Hepatocyte (in vitro differentiated cells): ENCODE data around the gene CELA2A.

Source experiments
- EZH2 ChIP-seq: fragments of 200-600 bp; sonication (generic); IDR thresholded peaks from 2 replicates; pipeline ENCODE4 v1.6.1; 2016; ENCODE audit warnings: antibody characterized with exemption, mild to moderate bottlenecking, borderline replicate concordance
- TF ChIP-seq, protein P1 (sequence below): fragments of 200-600 bp; sonication (generic); IDR thresholded peaks from 2 replicates; pipeline ENCODE4 v1.5.1; 2016; ENCODE audit warnings: antibody characterized with exemption, mild to moderate bottlenecking; ENCODE audit not compliant: poor library complexity

DNA sequence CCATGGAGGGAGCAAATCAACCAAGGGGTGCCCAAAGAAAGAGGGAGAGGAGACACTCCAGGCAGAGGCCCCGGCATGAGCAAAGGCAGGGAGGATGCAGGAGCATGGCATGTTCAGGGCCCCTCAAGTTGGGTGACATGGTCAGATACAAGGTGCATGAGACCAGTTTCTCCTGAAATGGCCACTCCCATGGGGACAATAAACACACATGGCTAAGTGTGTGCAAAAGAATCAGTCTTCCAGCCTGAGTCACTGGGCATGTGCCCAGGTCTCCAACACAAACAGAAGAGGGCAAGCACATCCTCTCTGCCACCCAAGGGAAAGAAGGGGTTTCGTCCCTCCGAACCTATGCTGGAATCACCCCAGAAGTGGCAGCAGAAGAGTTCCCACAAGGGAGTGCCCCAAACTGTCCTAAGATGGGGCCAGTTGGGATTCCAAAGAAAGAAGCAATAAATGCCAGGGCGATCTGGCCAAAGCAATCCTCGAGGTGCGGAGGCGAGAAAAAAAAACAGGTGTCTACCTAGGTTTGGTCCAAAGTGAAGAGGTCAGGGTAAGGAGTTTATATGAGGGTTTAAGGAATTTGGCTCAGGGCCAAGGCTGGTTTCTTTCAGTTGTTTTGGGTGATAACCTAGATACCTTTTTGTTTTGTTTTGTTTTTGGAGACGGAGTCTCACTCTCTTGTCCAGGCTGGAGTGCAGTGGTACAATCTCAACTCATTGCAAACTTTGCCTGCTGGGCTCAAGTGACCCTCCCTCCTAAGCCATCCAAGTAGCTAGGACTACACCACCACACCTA lies 54.3 kb downstream of the CELA2A start:
- no peak for TF ChIP-seq EZH2
- TF ChIP-seq, protein P1, sequence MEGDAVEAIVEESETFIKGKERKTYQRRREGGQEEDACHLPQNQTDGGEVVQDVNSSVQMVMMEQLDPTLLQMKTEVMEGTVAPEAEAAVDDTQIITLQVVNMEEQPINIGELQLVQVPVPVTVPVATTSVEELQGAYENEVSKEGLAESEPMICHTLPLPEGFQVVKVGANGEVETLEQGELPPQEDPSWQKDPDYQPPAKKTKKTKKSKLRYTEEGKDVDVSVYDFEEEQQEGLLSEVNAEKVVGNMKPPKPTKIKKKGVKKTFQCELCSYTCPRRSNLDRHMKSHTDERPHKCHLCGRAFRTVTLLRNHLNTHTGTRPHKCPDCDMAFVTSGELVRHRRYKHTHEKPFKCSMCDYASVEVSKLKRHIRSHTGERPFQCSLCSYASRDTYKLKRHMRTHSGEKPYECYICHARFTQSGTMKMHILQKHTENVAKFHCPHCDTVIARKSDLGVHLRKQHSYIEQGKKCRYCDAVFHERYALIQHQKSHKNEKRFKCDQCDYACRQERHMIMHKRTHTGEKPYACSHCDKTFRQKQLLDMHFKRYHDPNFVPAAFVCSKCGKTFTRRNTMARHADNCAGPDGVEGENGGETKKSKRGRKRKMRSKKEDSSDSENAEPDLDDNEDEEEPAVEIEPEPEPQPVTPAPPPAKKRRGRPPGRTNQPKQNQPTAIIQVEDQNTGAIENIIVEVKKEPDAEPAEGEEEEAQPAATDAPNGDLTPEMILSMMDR, result no peak
